Astrocyte (in vitro differentiated cells and primary cell): Measurements from ENCODE around the gene SYTL3. TPM values are rescaled to one million over a fixed set of nuclear protein-coding genes. Genes with fewer than 3 reads are reported as not detected.

Source experiments
- DNase-seq: peaks from one replicate; pipeline ENCODE4 v3.0.0-alpha.2; 2010; ENCODE audit warnings: low read depth
- FAIRE-seq: peaks from 2 replicates; lab custom pipeline; 2011; peaks lifted over from hg19 to GRCh38; lab: Jason Lieb, UNC
- H2AFZ ChIP-seq: 2 replicates; pipeline ENCODE4 v1.6.0; 2012; ENCODE audit warnings: low read depth, low read length, inconsistent platforms
- H3K27ac ChIP-seq: 2 replicates; pipeline ENCODE4 v1.5.1; 2011; ENCODE audit warnings: low read depth, low read length, inconsistent platforms
- H3K27me3 ChIP-seq: 2 replicates; pipeline ENCODE4 v1.6.0; 2011; ENCODE audit warnings: low read length, inconsistent platforms; ENCODE audit not compliant: insufficient read depth
- H3K36me3 ChIP-seq: 2 replicates; pipeline ENCODE4 v1.5.1; 2011; ENCODE audit warnings: low read length, inconsistent platforms; ENCODE audit not compliant: insufficient read depth
- H3K4me1 ChIP-seq: 2 replicates; pipeline ENCODE4 v1.5.1; 2011; ENCODE audit warnings: low read length, inconsistent platforms; ENCODE audit not compliant: insufficient read depth
- H3K4me2 ChIP-seq: 2 replicates; pipeline ENCODE4 v1.6.0; 2012; ENCODE audit warnings: low read length, inconsistent platforms
- H3K4me3 ChIP-seq: 2 replicates; pipeline ENCODE4 v1.5.1; 2011; ENCODE audit warnings: low read depth, mild to moderate bottlenecking, low read length, inconsistent platforms; ENCODE audit not compliant: insufficient read depth
- H3K79me2 ChIP-seq: 2 replicates; pipeline ENCODE4 v1.6.0; 2012; ENCODE audit warnings: mild to moderate bottlenecking, low read length, inconsistent platforms; ENCODE audit not compliant: insufficient read depth
- H3K9ac ChIP-seq: 2 replicates; pipeline ENCODE4 v1.6.0; 2012; ENCODE audit warnings: mild to moderate bottlenecking, low read length, inconsistent platforms
- H3K9me3 ChIP-seq: 2 replicates; pipeline ENCODE4 v1.5.1; 2012; ENCODE audit warnings: low read depth, mild to moderate bottlenecking, low read length, inconsistent platforms; ENCODE audit not compliant: insufficient read depth
- H4K20me1 ChIP-seq: 2 replicates; pipeline ENCODE4 v1.6.0; 2012; ENCODE audit warnings: low read length, inconsistent platforms; ENCODE audit not compliant: insufficient read depth
- H3K27ac Mint-ChIP-seq: one replicate; pipeline ENCODE4 v1.8.0; 2021; ENCODE audit warnings: mild to moderate bottlenecking, mixed read lengths; ENCODE audit not compliant: unreplicated experiment
- H3K27me3 Mint-ChIP-seq: one replicate; pipeline ENCODE4 v1.8.0; 2021; ENCODE audit warnings: low read depth, mixed read lengths; ENCODE audit not compliant: unreplicated experiment
- H3K36me3 Mint-ChIP-seq: one replicate; pipeline ENCODE4 v1.8.0; 2021; ENCODE audit warnings: low read depth, mixed read lengths; ENCODE audit not compliant: unreplicated experiment
- H3K4me1 Mint-ChIP-seq: one replicate; pipeline ENCODE4 v1.8.0; 2021; ENCODE audit warnings: low read depth, mixed read lengths; ENCODE audit not compliant: unreplicated experiment
- H3K4me3 Mint-ChIP-seq: one replicate; pipeline ENCODE4 v1.8.0; 2021; ENCODE audit warnings: mild to moderate bottlenecking, moderate library complexity, mixed read lengths; ENCODE audit not compliant: unreplicated experiment
- H3K9me3 Mint-ChIP-seq: one replicate; pipeline ENCODE4 v1.8.0; 2021; ENCODE audit warnings: mild to moderate bottlenecking, mixed read lengths; ENCODE audit not compliant: unreplicated experiment
- EZH2 ChIP-seq: IDR thresholded peaks from 2 replicates; pipeline ENCODE4 v1.6.1; 2012; ENCODE audit warnings: mild to moderate bottlenecking, low read length, inconsistent platforms; ENCODE audit not compliant: insufficient read depth
- total RNA-seq: library from RNA; stranded (reverse); gene quantifications from 2 replicates; pipeline ENCODE4 v1.2.1, GENCODE V29; 2021
- TF ChIP-seq, protein P1 (sequence below): IDR thresholded peaks from 2 replicates; pipeline ENCODE4 v1.5.1; 2011; ENCODE audit warnings: low read depth, mild to moderate bottlenecking, inconsistent platforms, low read length, moderate library complexity; ENCODE audit not compliant: insufficient read depth

Gene SYTL3
- total RNA-seq, 1 donor from 2014 or later = 1.2 TPM

DNA sequence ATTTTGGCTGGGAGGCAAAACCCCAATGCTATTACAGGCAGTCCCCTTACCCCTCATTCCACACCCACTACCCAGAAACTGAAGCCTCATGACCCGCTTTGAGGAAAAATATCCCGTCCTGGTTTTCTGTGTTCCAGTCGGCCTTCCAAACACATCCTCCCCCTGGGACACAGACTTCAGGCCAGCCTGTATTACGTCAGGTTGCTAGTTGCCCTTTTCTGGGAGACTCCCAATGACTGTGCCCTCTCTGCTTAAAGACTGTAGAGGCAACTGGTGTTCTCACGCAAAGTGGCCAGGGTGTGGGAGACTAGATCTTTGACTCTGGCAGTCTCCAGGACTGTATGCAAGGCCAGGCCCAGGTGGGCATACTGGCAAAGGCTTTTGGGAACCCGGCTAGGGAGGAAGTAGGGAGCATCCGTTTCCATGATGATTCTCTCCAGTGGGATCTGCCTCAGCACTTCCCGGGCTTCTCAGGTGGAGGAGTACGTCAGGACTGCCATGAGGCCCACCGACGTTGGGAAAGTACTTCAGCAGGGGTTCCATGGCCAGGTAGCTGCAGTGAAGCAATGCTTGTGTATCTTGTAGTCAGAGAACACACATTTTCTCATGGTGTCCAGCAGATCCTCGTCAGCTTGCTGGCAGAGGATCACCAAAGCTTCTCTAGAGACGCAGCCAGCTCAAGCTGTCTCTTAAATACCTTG, 40.2 kb upstream of the SYTL3 start:
- H3K4me2 ChIP-seq = no peak overlapping the region
- H3K4me1 ChIP-seq = no peaks in the 10 kb centered on the region
- H3K27me3 Mint-ChIP-seq = no peaks in the 10 kb centered on the region
- H3K36me3 Mint-ChIP-seq = peaks cover 35% of the 10 kb centered on the region
- no peak overlapping the region for H3K27ac Mint-ChIP-seq
- peaks cover 4% of the 10 kb centered on the region for H3K9me3 ChIP-seq
- H3K4me3 ChIP-seq = no peak overlapping the region
- no peak overlapping the region for H3K27ac ChIP-seq
- FAIRE-seq (no peak), DNase-seq (no peak)
- no peak overlapping the region for H2AFZ ChIP-seq
- H3K4me3 Mint-ChIP-seq = no peak overlapping the region
- H4K20me1 ChIP-seq = peaks cover 7% of the 10 kb centered on the region
- peaks cover 20% of the 10 kb centered on the region for H3K4me1 Mint-ChIP-seq
- no peaks in the 10 kb centered on the region for H3K9me3 Mint-ChIP-seq
- TF ChIP-seq, protein P1, sequence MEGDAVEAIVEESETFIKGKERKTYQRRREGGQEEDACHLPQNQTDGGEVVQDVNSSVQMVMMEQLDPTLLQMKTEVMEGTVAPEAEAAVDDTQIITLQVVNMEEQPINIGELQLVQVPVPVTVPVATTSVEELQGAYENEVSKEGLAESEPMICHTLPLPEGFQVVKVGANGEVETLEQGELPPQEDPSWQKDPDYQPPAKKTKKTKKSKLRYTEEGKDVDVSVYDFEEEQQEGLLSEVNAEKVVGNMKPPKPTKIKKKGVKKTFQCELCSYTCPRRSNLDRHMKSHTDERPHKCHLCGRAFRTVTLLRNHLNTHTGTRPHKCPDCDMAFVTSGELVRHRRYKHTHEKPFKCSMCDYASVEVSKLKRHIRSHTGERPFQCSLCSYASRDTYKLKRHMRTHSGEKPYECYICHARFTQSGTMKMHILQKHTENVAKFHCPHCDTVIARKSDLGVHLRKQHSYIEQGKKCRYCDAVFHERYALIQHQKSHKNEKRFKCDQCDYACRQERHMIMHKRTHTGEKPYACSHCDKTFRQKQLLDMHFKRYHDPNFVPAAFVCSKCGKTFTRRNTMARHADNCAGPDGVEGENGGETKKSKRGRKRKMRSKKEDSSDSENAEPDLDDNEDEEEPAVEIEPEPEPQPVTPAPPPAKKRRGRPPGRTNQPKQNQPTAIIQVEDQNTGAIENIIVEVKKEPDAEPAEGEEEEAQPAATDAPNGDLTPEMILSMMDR = no peak
- no peak for TF ChIP-seq EZH2
- H3K79me2 ChIP-seq = peaks cover 3% of the 10 kb centered on the region
- no peaks in the 10 kb centered on the region for H3K27me3 ChIP-seq
- H3K9ac ChIP-seq = no peak overlapping the region
- H3K36me3 ChIP-seq = peaks cover 37% of the 10 kb centered on the region

DNA sequence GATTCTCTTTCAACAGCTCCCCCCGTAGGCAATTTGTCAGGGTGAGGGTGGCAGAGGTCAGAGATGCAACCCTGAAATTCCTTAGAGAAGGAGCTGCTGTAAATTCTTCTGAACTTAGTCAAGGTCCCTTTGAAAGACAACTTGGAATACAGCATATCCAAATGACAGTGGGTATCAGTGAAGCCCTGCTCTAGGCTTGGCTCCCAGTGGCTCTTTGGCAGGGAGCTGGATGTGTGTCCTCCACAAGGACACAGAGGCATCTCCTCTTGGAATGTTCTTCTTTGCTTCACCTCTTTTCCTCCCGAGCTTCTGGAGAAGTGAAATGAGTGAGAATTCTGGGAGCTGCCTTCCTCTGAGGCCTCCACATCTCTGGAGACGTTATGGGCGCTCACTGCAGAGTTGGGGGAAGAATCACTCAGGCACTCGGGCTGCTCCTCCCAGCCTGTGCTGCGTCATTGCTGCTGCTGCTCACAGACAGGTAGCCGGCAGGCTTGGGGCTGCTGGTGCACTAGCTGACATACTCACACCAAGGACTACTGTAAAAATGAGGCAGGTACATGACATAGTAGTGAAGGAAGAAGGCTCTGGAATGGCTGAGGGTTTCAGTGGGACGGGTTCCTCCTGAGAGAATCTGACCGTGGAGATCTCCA, 39.4 kb upstream of the SYTL3 start:
- Histone ChIP-seq H3K9me3 (peaks cover 4% of the 10 kb centered on the region), H3K4me1 (no peaks in the 10 kb centered on the region), H3K4me2 (no peak overlapping the region), H3K36me3 (peaks cover 36% of the 10 kb centered on the region), H3K27me3 (no peaks in the 10 kb centered on the region), H3K4me3 (no peak overlapping the region), H3K79me2 (peaks cover 3% of the 10 kb centered on the region), H4K20me1 (peaks cover 7% of the 10 kb centered on the region), H3K27ac (no peak overlapping the region), H2AFZ (no peak overlapping the region), H3K9ac (no peak overlapping the region)
- Mint-ChIP-seq H3K9me3 (no peaks in the 10 kb centered on the region), H3K4me1 (peaks cover 20% of the 10 kb centered on the region), H3K36me3 (peaks cover 40% of the 10 kb centered on the region), H3K27me3 (no peaks in the 10 kb centered on the region), H3K27ac (no peak overlapping the region), H3K4me3 (no peak overlapping the region)
- DNase-seq (no peak), FAIRE-seq (no peak)
- no peak for TF ChIP-seq EZH2
- TF ChIP-seq, protein P1 = no peak

DNA sequence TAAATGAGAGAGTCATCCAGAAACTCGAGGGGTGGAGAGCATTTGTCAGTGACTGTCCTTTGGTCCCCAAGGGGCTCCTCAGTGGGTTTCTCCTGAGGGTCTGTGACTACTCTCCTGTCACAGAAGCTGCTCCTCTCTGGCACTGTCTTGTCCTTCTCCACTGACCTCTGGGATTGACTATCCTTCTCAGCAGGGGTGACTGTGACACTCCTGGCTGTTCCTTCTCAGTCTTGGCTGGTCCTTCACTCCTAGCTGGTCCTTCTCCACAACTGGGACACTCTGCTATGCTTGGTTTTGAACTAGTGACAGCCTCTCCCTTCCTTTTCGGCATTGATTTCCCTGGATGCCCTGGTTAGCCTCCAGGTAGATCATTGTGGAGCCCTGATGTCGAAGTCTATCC, 38.8 kb upstream of the SYTL3 start:
- Mint-ChIP-seq H3K4me3 (no peak overlapping the region), H3K27me3 (no peaks in the 10 kb centered on the region), H3K27ac (no peak overlapping the region), H3K36me3 (peaks cover 38% of the 10 kb centered on the region), H3K4me1 (peaks cover 20% of the 10 kb centered on the region), H3K9me3 (no peaks in the 10 kb centered on the region)
- Histone ChIP-seq H3K4me3 (no peak overlapping the region), H3K36me3 (peaks cover 31% of the 10 kb centered on the region), H3K79me2 (peaks cover 3% of the 10 kb centered on the region), H2AFZ (no peak overlapping the region), H3K27ac (no peak overlapping the region), H3K9me3 (peaks cover 4% of the 10 kb centered on the region), H3K27me3 (no peaks in the 10 kb centered on the region), H3K4me2 (no peak overlapping the region), H3K4me1 (no peaks in the 10 kb centered on the region), H4K20me1 (peaks cover 7% of the 10 kb centered on the region), H3K9ac (no peak overlapping the region)
- DNase-seq (no peak), FAIRE-seq (no peak)
- TF ChIP-seq, protein P1 = no peak
- TF ChIP-seq EZH2 = no peak
